ENCODE measurements around the gene TMEM95.

The TMEM95 gene

GRCh38 chr17:7382901-7383300, 27.9 kb downstream of the TMEM95 start:
- DNase-seq: no peak

GRCh38 chr17:7383371-7383741, 28.4 kb downstream of the TMEM95 start:
- no peak for DNase-seq

GRCh38 chr17:7383742-7384488, 29.0 kb downstream of the TMEM95 start:
- peak; percentile 92 for DNase-seq

- DNase-seq: no peak
These were observed 29.6 kb downstream of the TMEM95 start for GRCh38 chr17:7384489-7385081.

GRCh38 chr17:7388856-7389255, 33.9 kb downstream of the TMEM95 start:
- no peak for DNase-seq

- no peak for DNase-seq
These were observed 35.3 kb downstream of the TMEM95 start for GRCh38 chr17:7389924-7390910.

- no peak for DNase-seq
These were observed 36.4 kb downstream of the TMEM95 start for GRCh38 chr17:7391307-7391706.

- DNase-seq: no peak
These were observed 38.0 kb downstream of the TMEM95 start for GRCh38 chr17:7392696-7393612.

GRCh38 chr17:7393613-7394451, 38.9 kb downstream of the TMEM95 start:
- DNase-seq: peak; percentile 68

- peak; percentile 95 for DNase-seq
These were observed 39.7 kb downstream of the TMEM95 start, which contains the start of gene PLSCR3 for GRCh38 chr17:7394452-7395191. Gene PLSCR3, minus strand, starts transcription at chr17:7394525. Its CDS starts 415 bp downstream, at chr17:7394110.

- no peak for DNase-seq
These were observed 41.2 kb downstream of the TMEM95 start for GRCh38 chr17:7396147-7396546.

- no peak for DNase-seq
These were observed 43.7 kb downstream of the TMEM95 start for GRCh38 chr17:7398612-7399011.

- peak; percentile 73 for DNase-seq
These were observed 48.2 kb downstream of the TMEM95 start for GRCh38 chr17:7403043-7403726.

GRCh38 chr17:7403727-7403976, 48.7 kb downstream of the TMEM95 start:
- no peak for DNase-seq

GRCh38 chr17:7403977-7404736, 49.2 kb downstream of the TMEM95 start, which contains the start of gene TMEM256:
Gene TMEM256, minus strand, starts transcription at chr17:7404097. Its CDS starts 13 bp downstream, at chr17:7404084.
- peak; percentile 96 for DNase-seq

GRCh38 chr17:7404737-7405349, 49.9 kb downstream of the TMEM95 start:
- DNase-seq: no peak

GRCh38 chr17:7405350-7406234, 50.6 kb downstream of the TMEM95 start:
- DNase-seq: no peak

Measured in activated CD8-positive, alpha-beta memory T cell treated with anti-CD3 and anti-CD28 coated beads for 24 hours (primary cell).